Ishikawa (cell line): ENCODE results near the gene ATXN7.

Experiments
- CEBPB ChIP-seq: IDR thresholded peaks from 2 replicates; pipeline ENCODE4 v1.6.1; 2012
- CREB1 ChIP-seq: IDR thresholded peaks from 2 replicates; pipeline ENCODE4 v1.6.1; 2012; ENCODE audit warnings: low read depth
- EGR1 ChIP-seq: IDR thresholded peaks from 2 replicates; pipeline ENCODE4 v1.6.1; 2012
- EP300 ChIP-seq: IDR thresholded peaks from 2 replicates; pipeline ENCODE4 v1.6.1; 2012; ENCODE audit warnings: borderline replicate concordance
- FOXM1 ChIP-seq: IDR thresholded peaks from 2 replicates; pipeline ENCODE4 v1.6.1; 2012; ENCODE audit warnings: low read depth, borderline replicate concordance
- NFIC ChIP-seq: IDR thresholded peaks from 2 replicates; pipeline ENCODE4 v1.6.1; 2012
- RAD21 ChIP-seq: IDR thresholded peaks from 2 replicates; pipeline ENCODE4 v1.6.1; 2012; ENCODE audit warnings: low read depth
- TAF1 ChIP-seq: IDR thresholded peaks from 2 replicates; pipeline ENCODE4 v1.6.1; 2012; ENCODE audit warnings: low read depth, mild to moderate bottlenecking
- TCF12 ChIP-seq: IDR thresholded peaks from 2 replicates; pipeline ENCODE4 v1.6.1; 2012; ENCODE audit warnings: low read depth
- TEAD4 ChIP-seq: IDR thresholded peaks from 2 replicates; pipeline ENCODE4 v1.6.1; 2012
- YY1 ChIP-seq: IDR thresholded peaks from 2 replicates; pipeline ENCODE4 v1.6.1; 2012; ENCODE audit warnings: low read depth
- ZBTB7A ChIP-seq: IDR thresholded peaks from 2 replicates; pipeline ENCODE4 v1.6.1; 2012; ENCODE audit warnings: low read depth
- TF ChIP-seq, protein P1 (sequence below): IDR thresholded peaks from 2 replicates; pipeline ENCODE4 v1.6.1; 2012; ENCODE audit warnings: low read depth, mild to moderate bottlenecking
- TF ChIP-seq, protein P2 (sequence below): IDR thresholded peaks from 2 replicates; pipeline ENCODE4 v1.6.1; 2012
- TF ChIP-seq, protein P3 (sequence below): IDR thresholded peaks from 2 replicates; pipeline ENCODE4 v1.6.1; 2012

ATXN7 gene

DNA sequence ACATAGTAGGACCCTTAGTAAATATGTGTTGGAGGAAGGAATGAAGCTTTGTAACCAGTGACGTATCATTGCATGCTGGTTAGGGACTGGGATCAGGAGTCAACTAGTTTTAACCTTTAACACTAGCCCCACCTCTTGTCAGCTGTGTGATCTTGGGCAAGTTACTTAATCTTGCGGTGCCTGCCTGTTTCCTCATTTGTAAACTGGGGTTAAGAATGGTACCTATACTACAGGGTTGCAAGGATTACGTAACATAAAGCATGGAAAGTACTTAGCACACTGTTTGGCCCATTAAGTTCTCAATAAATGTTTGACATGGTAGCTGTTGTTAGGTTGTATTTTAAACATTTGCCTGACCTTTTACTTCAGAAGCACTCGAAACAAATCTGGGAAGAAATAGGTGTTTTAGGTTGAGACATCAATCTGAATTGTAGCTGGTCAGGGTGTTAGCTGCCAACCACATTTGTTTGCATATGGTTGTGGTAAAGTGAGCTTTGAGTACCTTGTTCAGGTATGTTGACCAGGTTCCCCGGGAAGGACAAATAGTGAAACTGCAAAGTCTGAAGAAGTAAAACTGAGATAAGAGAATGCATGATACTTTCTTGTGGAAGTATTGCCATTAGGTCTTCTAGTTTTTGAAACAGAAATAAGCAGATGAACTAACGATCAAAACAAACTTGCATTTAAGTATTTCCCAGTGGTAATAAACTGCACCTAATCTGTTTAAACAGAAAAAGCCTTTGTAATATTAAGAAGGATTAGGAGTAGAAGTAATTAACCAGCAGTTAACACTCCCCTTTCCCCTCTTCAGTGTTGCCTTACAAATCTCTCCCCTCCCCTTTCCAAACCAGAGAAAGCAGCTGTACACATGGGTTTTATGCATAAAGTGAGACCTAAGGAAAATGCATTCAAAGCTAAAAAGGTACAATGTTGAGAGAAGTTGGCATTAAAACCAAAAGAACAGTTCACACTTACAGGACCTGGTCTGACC, 74.3 kb downstream of the ATXN7 start:
- TF ChIP-seq EP300 (no peak), TCF12 (no peak), TEAD4 (no peak), CREB1 (no peak), EGR1 (no peak), ZBTB7A (no peak), NFIC (no peak), YY1 (no peak)
- TF ChIP-seq, protein P1, sequence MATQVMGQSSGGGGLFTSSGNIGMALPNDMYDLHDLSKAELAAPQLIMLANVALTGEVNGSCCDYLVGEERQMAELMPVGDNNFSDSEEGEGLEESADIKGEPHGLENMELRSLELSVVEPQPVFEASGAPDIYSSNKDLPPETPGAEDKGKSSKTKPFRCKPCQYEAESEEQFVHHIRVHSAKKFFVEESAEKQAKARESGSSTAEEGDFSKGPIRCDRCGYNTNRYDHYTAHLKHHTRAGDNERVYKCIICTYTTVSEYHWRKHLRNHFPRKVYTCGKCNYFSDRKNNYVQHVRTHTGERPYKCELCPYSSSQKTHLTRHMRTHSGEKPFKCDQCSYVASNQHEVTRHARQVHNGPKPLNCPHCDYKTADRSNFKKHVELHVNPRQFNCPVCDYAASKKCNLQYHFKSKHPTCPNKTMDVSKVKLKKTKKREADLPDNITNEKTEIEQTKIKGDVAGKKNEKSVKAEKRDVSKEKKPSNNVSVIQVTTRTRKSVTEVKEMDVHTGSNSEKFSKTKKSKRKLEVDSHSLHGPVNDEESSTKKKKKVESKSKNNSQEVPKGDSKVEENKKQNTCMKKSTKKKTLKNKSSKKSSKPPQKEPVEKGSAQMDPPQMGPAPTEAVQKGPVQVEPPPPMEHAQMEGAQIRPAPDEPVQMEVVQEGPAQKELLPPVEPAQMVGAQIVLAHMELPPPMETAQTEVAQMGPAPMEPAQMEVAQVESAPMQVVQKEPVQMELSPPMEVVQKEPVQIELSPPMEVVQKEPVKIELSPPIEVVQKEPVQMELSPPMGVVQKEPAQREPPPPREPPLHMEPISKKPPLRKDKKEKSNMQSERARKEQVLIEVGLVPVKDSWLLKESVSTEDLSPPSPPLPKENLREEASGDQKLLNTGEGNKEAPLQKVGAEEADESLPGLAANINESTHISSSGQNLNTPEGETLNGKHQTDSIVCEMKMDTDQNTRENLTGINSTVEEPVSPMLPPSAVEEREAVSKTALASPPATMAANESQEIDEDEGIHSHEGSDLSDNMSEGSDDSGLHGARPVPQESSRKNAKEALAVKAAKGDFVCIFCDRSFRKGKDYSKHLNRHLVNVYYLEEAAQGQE = no peak
- TF ChIP-seq, protein P2, sequence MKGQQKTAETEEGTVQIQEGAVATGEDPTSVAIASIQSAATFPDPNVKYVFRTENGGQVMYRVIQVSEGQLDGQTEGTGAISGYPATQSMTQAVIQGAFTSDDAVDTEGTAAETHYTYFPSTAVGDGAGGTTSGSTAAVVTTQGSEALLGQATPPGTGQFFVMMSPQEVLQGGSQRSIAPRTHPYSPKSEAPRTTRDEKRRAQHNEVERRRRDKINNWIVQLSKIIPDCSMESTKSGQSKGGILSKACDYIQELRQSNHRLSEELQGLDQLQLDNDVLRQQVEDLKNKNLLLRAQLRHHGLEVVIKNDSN = no peak

DNA sequence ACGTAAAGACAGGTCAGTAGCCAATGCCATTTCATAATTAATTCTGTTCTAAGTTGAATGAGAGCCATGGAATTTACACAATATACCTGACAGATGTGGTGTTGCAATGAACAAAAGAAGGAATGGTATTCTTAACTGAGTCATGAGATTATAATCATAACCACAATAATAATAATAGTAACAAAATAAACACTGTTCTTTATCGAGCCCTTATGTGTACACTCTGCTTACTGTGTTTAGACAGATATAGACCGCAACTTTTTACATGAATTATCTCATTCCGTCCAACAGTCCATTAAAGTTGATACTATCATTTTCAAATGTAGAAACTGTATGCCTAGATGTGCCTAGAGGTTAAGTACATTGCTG, 76.7 kb downstream of the ATXN7 start:
- TF ChIP-seq TAF1 = no peak

DNA sequence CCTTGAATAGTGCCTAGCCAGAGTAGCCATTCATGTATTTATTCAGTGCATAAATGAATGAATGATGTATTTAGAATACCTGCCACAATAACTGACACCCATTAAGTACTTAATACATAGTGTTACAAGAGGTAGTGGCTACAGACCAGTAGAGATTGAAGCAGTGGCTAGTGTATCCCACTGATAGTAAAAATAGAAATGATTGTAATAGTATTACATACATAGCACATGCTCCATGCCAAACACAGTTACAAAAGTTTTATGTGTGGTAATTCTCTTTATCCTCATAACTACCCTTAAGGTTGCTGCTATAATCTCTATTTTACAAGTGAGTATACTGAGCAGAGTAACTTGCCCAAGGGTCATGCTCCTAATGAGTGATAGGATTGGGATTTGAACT, 78.9 kb downstream of the ATXN7 start:
- TF ChIP-seq, protein P3, sequence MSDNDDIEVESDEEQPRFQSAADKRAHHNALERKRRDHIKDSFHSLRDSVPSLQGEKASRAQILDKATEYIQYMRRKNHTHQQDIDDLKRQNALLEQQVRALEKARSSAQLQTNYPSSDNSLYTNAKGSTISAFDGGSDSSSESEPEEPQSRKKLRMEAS = no peak
- no peak for TF ChIP-seq TEAD4
- no peak for TF ChIP-seq YY1
- no peak for TF ChIP-seq NFIC
- no peak for TF ChIP-seq CREB1
- TF ChIP-seq, protein P2 = no peak
- no peak for TF ChIP-seq EP300
- no peak for TF ChIP-seq TAF1
- TF ChIP-seq EGR1 = no peak
- TF ChIP-seq RAD21 = no peak

DNA sequence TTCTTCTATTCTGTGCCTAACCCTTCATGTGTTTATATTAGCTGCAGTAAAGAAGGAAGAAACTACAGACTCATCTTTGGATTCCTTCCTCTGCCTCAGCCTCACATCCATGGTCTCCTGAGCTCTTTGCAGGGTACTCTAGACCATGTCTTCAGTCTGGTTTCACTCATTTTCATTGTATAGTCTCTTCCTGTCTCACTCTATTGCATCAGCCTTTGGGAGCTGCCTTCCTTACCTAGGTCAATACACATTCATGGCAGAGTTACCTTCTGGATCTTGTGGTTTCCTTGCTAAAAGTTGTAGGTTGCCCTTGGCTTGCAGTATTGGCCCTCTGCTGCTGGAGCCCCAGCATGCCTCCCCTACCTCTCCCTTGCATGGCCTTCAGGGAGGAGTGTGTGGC, 80.0 kb downstream of the ATXN7 start:
- TF ChIP-seq ZBTB7A = no peak
- TF ChIP-seq TAF1 = no peak
- TF ChIP-seq, protein P2 = no peak
- TF ChIP-seq RAD21 = no peak
- TF ChIP-seq TEAD4 = no peak
- TF ChIP-seq, protein P3 = no peak
- no peak for TF ChIP-seq CEBPB
- no peak for TF ChIP-seq FOXM1
- no peak for TF ChIP-seq EP300
- no peak for TF ChIP-seq EGR1
- TF ChIP-seq TCF12 = no peak

DNA sequence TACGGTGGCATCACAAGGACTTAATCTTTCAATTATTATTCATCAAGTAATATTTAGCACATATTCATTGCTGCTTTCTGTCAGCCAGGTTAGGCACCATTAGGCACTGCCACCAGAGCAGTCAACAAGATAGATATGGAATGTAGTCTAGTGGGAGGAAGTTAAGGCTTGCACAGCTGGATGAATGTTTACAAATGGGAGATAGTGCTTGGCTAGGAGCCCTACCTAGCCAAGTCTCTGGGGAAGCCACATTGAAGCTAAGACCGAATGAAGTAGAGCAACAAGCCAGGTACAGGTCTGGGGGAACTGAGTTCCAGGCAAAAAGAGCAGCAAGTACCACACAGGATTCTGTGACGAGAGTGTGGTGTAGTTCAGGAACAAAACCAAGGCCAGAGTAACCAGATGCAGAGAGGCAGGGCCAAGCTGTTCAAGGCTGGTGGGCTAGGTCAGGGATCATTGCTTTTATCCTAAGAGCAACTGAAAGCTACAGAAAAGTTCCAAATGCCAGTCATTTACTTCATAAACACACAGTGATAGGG, 82.0 kb downstream of the ATXN7 start:
- TF ChIP-seq EP300 (no peak), TAF1 (no peak), YY1 (no peak), TEAD4 (no peak), ZBTB7A (no peak), RAD21 (no peak), EGR1 (no peak), CREB1 (no peak), TCF12 (no peak)
- TF ChIP-seq, protein P1 = no peak
- TF ChIP-seq, protein P3 = no peak
- TF ChIP-seq, protein P2 = no peak
